ENCODE data around the gene PPP1R36. TPM values are rescaled to one million over a fixed set of nuclear protein-coding genes. Genes with fewer than 3 reads are reported as not detected.
"Not testable (repeated sequence)": the region's sequence is repeated elsewhere in the genome, so short reads cannot be mapped to it uniquely, and the experiment has no call there.

Gene PPP1R36
- total RNA-seq, 4 donors from 2014 or later, result 1.3 to 2.8 (median 1.9) TPM; not detected in 1

DNA sequence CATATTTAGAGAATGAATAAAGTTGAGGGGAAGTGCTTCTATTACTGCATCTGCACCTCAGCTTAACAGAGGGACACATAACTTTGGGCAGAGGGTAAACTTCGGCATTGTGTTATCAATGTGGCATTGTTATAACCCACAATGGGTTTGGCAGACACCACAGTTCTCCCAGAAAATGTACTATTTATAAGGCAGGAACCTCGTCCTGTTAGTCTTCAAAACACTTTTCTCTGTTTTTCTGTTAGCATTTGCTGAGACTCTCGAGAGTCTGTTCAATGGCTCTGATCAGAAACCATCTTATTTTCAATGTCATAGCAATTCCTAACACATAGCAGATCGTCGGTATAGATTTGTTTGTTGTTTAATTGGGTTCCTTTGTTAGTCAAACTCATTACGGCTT, 13.9 kb downstream of the PPP1R36 start:
- H3K4me3 ChIP-seq, result no peak overlapping the region
- no peaks in the 10 kb centered on the region for H3K27me3 ChIP-seq
- H3K36me3 ChIP-seq, result no peaks in the 10 kb centered on the region
- 57 to 87% methylated on average over 3 to 5 of the region's 6 CpGs for WGBS, 2 donors (ENCODE audit: low coverage in 1 of 2)
- peaks cover 5 to 43% (median 5%) of the 10 kb centered on the region in 3 donors for H3K4me1 ChIP-seq
- no peaks in the 10 kb centered on the region for H3K9me3 ChIP-seq
- TF ChIP-seq POLR2AphosphoS5 (IDR thresholded peaks at IDR 0.05) (no peak), POLR2A (IDR thresholded peaks at IDR 0.05) (no peak), EP300 (IDR thresholded peaks at IDR 0.05) (no peak)
- TF ChIP-seq, protein P1, sequence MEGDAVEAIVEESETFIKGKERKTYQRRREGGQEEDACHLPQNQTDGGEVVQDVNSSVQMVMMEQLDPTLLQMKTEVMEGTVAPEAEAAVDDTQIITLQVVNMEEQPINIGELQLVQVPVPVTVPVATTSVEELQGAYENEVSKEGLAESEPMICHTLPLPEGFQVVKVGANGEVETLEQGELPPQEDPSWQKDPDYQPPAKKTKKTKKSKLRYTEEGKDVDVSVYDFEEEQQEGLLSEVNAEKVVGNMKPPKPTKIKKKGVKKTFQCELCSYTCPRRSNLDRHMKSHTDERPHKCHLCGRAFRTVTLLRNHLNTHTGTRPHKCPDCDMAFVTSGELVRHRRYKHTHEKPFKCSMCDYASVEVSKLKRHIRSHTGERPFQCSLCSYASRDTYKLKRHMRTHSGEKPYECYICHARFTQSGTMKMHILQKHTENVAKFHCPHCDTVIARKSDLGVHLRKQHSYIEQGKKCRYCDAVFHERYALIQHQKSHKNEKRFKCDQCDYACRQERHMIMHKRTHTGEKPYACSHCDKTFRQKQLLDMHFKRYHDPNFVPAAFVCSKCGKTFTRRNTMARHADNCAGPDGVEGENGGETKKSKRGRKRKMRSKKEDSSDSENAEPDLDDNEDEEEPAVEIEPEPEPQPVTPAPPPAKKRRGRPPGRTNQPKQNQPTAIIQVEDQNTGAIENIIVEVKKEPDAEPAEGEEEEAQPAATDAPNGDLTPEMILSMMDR (IDR thresholded peaks at IDR 0.05), result no peak
- no peak for ATAC-seq
- no peak overlapping the region for H3K27ac ChIP-seq

- ATAC-seq, result no peak
- no peak overlapping the region for H3K4me3 ChIP-seq
Observed at GRCh38 chr14:64566651-64567122, 16.9 kb downstream of the PPP1R36 start.

GRCh38 chr14:64569138-64569631, 19.4 kb downstream of the PPP1R36 start:
- no peaks in the 10 kb centered on the region for H3K36me3 ChIP-seq
- ATAC-seq, result peak; percentile 95
- H3K27me3 ChIP-seq, result no peaks in the 10 kb centered on the region
- no peak for TF ChIP-seq POLR2A (IDR thresholded peaks at IDR 0.05)
- TF ChIP-seq, protein P1 (IDR thresholded peaks at IDR 0.05), result peak in 1 of 4 experiments; percentile 2
- TF ChIP-seq EP300 (IDR thresholded peaks at IDR 0.05), result no peak
- TF ChIP-seq POLR2AphosphoS5 (IDR thresholded peaks at IDR 0.05), result peak; percentile 91
- H3K4me1 ChIP-seq, result peaks cover 11 to 96% (median 15%) of the 10 kb centered on the region in 3 donors
- H3K27ac ChIP-seq, result peak overlapping the region; percentile 73 to 84 (median 84)
- no peak overlapping the region for H3K4me3 ChIP-seq
- no peaks in the 10 kb centered on the region for H3K9me3 ChIP-seq
- WGBS, 2 donors (ENCODE audit: low coverage in 1 of 2), result 11 to 13% methylated on average over 3 of the region's 3 CpGs

More at GRCh38 chr14:64566651-64567122, 16.9 kb downstream of the PPP1R36 start:
- H3K36me3 ChIP-seq, result no peaks in the 10 kb centered on the region
- WGBS, 2 donors (ENCODE audit: low coverage in 1 of 2), result 40 to 90% methylated on average over 1 to 4 of the region's 5 CpGs
- H3K27ac ChIP-seq, result peak overlapping the region; percentile 20 to 83 (median 80)
- no peak for TF ChIP-seq POLR2AphosphoS5 (IDR thresholded peaks at IDR 0.05)
- no peak for TF ChIP-seq POLR2A (IDR thresholded peaks at IDR 0.05)
- TF ChIP-seq EP300 (IDR thresholded peaks at IDR 0.05), result no peak
- TF ChIP-seq, protein P1 (IDR thresholded peaks at IDR 0.05), result no peak
- H3K27me3 ChIP-seq, result no peaks in the 10 kb centered on the region
- H3K4me1 ChIP-seq, result peaks cover 8 to 73% (median 11%) of the 10 kb centered on the region in 3 donors
- H3K9me3 ChIP-seq, result no peaks in the 10 kb centered on the region

GRCh38 chr14:64569646-64570045, 19.9 kb downstream of the PPP1R36 start:
- H3K9me3 ChIP-seq, H3K36me3 ChIP-seq, H3K27me3 ChIP-seq, H3K4me3 ChIP-seq: not testable (repeated sequence)
- peak; percentile 21 for ATAC-seq
- peaks cover 11 to 99% (median 15%) of the 10 kb centered on the region in 3 donors for H3K4me1 ChIP-seq
- 54 to 62% methylated on average over 4 to 5 of the region's 7 CpGs for WGBS, 2 donors (ENCODE audit: low coverage in 1 of 2)
- peak overlapping the region; percentile 73 to 84 (median 84) for H3K27ac ChIP-seq

GRCh38 chr14:64572386-64573104, 22.8 kb downstream of the PPP1R36 start:
- H3K9me3 ChIP-seq, result no peaks in the 10 kb centered on the region
- no peaks in the 10 kb centered on the region for H3K36me3 ChIP-seq
- no peak overlapping the region for H3K4me3 ChIP-seq
- TF ChIP-seq, protein P1 (IDR thresholded peaks at IDR 0.05), result no peak
- TF ChIP-seq EP300 (IDR thresholded peaks at IDR 0.05) (no peak), POLR2AphosphoS5 (IDR thresholded peaks at IDR 0.05) (no peak), POLR2A (IDR thresholded peaks at IDR 0.05) (no peak)
- no peak for ATAC-seq
- H3K4me1 ChIP-seq, result peaks cover 6 to 72% (median 15%) of the 10 kb centered on the region in 3 donors
- peak overlapping the region; percentile 81 to 90 (median 84) for H3K27ac ChIP-seq
- no peaks in the 10 kb centered on the region for H3K27me3 ChIP-seq
